ENCODE data around the gene PCF11.
"Not testable (repeated sequence)": the region's sequence is repeated elsewhere in the genome, so short reads cannot be mapped to it uniquely, and the experiment has no call there.

The PCF11 gene

DNA sequence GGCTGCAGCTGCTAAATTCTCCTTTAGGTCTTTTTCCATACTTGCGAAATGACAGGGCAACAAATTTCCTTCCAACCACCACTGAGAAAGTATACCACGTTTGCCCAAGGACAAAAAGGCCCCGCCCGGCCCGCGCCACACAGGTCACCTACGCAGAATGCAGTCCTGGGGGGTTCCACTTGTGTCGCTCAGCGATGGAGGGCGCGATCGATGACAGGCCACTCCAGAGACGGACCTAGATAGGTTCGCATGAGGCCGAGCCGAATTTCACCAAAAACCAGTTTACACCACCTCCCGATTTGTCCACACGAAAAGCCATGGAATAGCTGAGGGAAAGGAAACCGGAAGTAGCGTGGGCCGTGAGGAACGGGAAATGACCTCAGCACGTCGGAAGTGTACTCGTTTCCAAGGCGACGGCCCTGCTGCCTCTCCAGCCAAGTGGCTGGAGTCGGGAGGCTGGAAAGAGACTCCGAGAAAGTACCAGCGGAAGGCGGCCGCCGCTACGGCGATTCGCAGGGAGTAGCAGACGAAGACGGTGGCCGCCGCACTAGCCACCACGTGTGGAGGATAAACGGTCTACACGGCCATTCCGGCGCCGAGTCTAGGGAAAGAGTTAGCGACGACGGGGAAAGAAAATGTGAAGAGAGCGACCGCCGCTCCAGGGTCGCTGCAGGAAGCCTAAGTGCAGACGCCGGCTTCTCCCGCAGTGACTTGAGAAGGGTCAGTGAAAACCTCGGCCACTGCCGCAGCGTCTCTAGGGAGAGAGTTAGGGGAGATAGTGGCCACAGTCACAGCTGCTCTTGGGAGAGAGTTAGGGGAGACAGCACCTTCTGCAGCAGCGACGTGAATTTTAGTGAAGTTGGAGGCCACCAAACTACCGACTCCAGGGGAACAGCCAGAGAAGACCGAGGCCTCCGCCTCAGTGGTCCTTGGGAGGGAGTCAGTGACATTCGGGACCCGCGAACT, 36.7 kb downstream of the PCF11 start, which contains the start of gene ANKRD42:
TSS of gene ANKRD42 (plus strand) at position 398 of the 966 bp plus-strand sequence. CDS start 959 bp downstream, outside the sequence.
- peak; percentile 83 to 84 for DNase-seq

DNA sequence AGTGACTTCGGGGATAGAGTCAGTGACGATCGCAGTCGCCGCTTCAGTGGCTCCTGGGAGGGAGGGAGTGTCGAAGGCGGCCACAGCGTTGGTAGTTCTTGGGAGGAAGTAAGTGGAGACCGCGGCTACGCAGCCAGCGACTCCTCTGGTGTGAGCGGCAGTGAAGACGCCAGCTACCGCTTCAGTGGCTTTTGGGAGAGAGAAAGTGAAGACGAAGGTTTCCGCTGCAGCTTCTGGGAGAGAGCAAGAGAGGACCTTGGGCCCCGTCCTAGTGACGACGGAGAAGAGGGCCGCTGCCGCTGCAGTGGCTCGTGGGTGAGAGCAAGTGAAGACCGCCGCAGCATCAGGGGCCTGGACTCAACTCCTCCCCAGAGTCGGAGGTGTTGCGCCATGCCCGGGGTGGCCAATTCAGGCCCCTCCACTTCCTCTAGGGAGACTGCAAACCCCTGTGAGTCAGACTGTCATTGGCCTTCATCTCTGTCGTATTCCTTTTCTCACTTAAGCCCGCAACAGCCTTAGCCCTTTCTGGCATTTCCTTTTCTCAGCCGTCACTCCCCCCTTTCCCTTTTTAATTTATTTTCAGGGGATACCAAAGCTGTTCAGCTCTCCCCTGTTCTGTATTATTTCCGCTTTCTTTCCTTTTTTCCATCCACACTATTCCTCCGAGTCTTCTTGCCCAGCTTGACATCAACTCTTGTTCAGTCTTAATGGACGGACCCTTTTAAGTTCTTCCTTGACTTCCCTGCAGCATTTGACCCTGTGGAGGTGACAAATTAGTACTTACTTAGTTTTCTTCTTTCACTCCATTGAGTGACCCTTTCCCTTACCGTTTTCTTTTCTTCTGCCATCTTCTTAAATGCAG, 37.6 kb downstream of the PCF11 start:
- DNase-seq = no peak

DNA sequence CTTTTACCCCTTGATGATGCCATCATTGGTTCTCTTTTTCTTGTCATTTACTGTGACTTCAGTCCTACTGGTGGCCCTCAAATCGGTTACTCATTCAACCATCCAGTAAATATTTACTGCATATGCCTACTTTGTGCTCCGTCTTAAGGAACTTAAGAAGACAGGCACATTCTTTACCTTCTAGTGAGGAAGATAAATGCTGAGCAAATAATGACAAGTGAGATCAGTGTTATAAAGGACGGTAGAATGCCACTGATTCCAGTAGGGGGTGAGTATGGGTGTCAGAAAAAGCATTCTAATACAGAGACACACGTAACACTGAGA, 38.2 kb downstream of the PCF11 start:
- no peak for DNase-seq

DNA sequence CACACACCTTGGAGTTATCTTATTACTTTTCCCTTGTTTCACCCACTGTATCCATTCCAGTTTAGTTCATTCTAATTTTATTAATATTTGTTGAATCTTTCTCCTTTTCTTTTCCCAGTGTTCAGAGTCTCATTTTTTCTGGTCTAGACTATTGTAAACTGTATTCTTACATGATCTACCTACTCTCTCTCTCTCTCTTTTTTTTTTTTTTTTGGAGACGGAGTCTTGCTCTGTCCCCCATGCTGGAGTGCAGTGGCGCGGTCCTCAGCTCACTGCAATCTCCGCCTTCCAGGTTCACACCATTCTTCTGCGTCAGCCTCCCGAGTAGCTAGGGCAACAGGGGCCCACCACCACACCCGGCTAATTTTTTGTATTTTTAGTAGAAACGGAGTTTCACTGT, 38.7 kb downstream of the PCF11 start:
- DNase-seq = no peak

DNA sequence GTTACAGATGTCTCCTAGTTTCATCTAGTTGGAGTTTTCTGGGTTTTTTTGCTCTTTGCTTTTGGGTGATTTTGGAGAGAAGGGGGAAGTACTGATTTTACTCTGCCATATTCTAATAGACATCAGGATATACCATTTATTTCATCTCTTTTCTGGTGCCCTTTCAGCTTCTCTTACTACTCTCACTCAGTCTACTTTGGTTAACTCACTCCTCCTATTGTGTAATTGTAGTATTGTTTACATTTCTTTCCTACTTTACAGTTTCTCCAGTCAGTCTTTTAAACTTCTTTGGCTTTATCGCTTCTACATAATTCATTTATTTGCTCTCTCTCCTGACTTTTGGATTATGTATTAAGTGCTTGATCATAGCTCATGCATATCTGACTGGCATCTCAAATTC, 43.1 kb downstream of the PCF11 start:
- no peak for DNase-seq

DNA sequence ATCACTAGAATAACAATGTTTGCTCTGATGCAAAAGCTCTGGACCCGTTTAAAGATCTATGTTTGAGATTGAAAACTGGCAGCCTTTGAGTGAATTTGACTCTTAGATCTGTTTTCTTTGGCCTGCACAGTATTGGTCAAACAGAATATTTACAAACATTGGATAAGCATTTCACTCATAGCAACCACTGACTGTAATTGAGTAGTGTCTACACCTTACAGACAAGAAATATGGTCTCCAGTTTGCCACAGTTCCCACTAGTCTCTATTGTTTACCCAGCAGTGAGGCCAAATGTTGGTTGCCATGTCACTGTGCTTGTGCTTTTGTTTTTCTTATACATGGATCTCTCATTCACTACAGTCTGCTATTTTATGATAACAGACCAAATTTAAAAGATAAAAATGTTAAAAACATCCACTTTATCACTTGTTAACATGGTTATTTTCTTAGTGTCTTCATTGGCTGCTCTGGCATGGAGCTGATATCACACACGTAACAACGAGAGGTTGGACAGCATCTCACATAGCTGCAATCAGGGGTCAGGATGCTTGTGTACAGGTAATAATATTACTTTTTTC, 48.8 kb downstream of the PCF11 start:
- no peak for DNase-seq

DNA sequence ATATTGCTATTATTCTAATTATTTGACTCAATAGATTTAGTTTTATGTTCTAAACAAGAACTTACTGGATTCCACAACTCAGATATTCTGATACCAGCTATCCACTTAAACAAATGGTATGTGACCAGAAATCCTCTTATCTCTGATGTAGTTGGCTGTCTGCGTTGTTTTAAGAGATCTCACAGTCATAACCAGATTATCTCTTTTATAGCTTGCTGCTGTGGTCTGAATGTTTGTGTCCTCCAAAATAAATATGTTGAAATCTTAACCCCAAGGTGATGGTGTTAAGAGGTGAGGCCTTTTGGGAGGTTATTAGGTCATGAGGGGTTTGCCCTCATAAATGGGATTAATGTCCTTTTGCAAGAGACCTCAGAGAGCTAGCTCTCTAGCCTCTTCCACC, 49.3 kb downstream of the PCF11 start:
- DNase-seq = no peak

DNA sequence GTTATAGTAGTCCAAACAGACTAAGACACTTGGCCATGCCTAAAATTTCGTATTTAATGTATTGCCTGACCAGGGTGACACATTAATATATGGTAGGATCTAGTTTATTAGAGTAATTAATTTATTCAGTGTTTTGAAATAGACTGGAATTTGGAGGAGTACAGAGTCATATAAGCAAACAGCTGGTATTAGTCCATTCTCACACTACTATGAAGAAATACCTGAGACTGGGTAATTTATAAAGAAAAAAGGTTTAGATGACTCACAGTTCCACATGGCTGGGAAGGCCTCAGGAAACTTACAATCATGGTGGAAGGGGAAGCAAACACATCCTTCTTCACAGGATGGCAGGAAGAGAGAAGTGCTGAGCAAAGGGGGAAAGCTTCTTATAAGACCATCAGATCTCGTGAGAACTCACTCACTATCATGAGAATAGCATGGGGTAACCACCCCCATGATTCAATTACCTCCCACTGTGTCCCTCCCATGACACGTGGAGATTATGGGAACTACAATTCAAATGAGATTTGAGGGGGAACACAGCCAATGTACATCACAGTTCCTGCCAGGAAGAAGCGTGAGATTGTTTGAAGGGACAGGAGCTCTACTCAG, 49.9 kb downstream of the PCF11 start:
- not testable (repeated sequence) for DNase-seq

DNA sequence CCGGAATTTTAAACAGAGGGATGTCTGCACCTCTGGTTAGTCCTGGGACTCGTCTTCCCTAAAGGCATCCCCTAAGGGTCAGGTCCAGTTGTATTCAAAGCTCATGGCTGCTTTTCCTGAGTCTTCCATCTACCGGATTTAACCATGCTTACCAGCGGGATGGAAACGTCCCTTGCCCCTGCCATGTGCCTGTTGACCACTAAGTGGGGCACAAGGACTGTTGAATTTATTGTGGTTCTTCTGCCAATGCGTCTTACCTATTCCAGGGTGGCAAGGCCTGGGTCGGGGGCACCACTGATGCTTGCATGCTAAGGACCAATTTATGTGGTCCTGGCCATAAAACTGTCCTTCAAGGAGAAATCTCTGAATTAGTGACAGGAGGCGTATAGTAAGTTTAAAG, 62.2 kb downstream of the PCF11 start:
- DNase-seq = no peak

DNA sequence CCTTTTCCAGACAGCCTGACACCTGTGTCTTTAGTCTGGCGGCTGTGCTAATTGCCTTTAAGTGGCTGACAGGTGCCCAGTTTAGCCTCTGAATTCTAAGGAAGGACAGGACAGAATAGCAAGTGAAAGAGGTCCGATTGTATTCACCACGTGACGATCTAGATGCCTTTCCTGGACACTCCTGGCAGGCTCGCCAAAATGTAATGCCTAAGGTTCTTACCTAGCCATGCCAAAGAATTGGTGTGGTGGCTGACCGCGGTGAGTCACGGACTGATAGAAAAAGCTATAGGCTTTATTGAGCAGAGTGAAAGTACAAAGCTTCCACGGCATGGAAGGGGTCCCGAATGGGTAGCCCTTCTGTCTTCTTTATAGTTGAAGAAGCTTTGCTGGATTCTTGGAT, 63.3 kb downstream of the PCF11 start:
- DNase-seq = no peak

DNA sequence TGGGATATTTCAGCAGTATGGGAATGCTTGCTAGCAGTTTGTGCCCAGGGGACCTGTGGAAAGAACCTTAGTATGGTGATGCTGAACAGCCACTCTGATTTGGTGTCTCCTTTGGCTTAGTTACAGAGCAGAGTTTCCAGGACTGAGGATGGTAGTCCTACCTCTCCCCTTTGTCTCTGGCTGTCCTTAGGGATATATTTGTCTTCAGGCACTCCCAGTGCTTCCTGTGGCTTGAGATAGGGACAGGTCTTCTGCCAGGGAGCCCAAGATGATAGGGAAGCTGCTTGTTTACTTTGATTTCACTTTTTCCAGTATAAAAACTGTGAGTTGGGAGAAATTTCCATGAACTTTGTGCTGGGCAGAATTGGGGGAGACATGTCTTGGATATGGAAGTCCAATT, 64.8 kb downstream of the PCF11 start:
- DNase-seq = no peak

DNA sequence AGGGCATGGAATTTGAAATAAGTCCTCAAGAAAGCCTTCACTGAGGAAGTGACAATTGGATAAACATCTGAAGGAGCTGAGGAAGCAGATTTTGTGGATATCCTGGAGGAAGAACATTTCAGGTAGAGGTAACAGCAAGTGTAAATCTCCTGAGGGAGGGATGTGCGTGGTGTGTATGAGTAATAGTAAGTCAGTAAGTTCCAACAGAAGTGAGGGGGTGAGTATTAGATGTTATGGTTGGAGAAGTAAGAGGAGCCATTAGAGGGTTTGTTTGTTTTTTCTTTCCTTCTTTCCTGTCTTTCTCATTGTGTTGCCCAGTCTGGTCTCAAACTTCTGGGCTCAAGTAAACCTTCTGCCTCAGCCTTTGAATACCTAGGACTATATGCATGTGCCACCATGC, 65.6 kb downstream of the PCF11 start:
- DNase-seq = no peak

DNA sequence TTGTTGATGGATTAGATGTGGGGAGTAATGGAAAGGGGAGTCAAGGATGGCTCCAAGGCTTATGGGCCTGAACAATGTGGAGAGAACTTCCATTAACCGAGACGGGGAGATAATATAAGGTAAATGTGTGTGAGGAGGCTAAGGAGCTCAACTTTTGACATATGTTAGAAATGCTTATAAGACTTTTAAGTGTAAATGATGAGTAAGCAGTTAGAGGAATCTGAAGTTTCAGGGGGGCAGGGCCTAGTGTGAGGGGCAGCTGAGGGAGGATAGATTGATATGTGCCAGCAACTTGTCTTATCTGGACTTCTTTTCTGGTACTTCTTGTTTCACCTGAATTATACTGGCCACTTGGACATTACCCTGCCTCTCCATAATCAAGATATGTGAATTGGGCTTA, 66.5 kb downstream of the PCF11 start:
- no peak for DNase-seq

DNA sequence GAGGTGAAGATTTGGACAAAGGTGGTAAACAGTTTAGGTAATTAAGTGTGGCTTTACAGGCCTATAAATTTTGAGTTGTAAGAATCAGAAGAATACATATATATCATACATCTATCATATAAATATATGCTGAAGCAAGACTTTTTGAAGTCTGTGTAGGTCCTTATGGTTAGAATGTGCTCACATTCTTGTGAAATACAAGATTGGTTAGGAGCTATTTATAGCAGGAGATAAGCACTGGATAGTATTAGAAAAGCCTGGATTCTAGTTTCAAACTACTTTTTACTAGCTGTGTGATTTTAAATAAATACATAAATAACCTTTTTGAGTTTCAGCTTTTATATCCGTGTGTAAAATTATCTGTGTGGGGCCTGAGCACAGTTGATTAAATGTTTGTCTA, 78.9 kb downstream of the PCF11 start:
- no peak for DNase-seq
